HG03095 (cell line): ENCODE results near the gene ERICH6.

Experiments used
- ATAC-seq: cut with Tn5 transposase; IDR thresholded peaks from one replicate; pipeline ENCODE4 v1.9.1; 2021; ENCODE audit warnings: moderate library complexity; ENCODE audit not compliant: unreplicated experiment

Gene ERICH6

DNA sequence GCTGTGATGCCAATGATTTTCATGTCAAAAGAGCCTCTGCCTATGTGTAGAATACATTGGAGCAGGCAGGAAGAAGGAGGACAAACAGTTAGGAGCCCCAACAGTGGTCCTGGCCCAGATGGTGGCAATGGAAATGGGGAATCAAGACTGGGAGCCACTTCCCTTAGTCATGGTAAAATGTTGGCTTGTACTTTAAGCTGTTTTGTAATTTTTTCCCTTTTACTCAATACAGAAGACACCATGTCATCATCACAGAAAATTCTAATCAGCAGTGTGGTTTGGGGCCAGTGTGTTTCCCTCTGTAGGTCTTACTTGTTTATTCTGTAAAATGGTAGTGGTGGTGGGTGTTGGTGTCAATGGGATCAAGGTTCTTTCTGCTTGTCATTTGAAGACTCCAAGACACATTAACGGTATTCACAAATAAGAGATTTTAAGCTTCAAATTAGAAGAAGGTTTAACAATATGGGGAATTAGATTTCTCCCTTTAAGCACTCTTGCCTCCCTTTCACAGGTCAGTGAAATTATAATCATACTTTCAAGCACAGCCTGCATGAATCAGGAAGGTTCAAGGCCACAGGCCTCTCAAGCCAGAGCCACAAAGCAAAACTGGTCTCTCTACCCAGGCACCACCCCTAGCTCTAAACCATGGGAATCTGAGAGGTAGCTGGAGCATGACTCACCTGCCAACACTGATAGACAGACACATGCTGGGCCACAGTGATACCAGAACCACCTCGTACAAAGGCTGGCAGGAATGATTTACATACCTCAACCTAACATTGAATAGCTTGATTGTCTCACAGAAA is 34.4 kb upstream of the ERICH6 start:
- peak; percentile 41 for ATAC-seq

DNA sequence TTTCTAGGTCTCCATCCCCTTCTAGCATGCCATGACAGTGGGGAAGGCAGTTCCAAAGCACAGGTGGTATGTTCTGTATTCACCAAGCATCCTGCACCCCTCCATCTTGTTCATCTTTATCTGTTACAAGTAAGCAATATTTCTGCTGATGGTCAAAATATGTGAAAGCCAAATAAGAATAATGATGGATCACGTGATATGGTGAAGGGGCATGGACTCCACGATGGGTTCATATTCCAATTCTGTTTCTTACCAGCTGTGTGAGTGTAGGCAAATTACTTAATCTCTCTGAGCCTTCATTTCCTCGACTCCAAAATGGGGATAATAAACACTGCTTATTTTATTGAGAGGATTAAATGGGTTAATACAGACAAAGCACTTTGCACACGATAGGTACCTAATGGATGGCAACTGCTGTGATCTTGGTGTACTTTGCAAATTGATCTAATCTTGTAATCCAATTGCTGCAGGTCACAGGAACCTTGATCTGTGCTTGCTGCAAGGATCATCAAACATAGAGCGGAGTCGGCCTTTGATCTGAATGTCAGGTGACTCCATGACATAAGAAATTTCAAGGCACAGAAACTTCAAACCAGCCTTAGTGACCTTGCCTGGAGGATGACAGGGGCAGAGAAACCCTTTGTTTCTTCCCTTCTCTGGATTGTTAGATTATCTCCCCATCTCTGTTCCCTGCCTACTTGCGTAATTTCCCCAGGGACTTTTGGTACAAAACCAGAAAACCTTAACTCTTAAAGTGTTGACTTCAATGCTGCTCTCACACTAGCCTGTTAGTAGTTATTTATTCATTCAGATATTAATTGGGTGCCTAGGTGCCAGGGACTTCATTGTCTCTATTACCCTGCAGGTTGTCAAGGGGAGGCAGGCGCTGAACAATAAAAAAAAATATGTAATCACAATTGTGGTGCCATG is 33.4 kb upstream of the ERICH6 start:
- ATAC-seq = no peak

DNA sequence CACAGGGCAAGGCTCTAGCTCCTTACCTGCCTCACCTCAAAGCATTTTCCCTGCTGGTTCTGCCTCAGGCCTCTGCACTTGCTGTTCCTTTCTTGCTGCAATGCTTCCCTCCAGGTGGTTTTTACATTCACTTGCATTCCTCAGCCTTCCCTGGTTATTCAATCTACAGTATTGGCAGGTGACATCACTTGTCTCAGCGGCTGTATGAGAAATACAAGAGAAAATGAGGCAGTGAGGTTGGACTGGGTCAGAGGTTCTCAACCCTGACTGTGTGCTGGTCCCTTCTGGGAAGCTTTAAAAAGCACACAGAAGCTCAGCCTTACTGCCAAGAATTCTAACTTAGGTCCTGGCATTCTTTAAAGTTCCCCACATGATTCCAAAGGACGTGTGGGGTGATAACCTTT is 32.6 kb upstream of the ERICH6 start:
- no peak for ATAC-seq

DNA sequence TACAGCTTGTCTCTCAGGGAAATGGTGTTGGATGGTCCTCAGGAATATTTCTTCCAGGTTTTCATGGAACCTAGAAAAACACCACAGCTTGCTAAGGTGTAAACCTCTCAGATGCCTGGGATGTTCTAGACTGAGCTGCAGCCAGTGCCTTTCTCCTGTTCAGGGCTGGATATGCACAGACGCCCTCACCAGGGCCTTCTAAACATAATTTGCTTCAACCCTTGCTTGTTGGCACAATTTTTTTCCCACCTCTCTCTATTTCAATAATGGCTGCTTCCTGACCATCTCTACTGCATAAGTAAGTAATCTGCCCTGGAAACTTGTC is 31.0 kb upstream of the ERICH6 start:
- ATAC-seq = no peak

DNA sequence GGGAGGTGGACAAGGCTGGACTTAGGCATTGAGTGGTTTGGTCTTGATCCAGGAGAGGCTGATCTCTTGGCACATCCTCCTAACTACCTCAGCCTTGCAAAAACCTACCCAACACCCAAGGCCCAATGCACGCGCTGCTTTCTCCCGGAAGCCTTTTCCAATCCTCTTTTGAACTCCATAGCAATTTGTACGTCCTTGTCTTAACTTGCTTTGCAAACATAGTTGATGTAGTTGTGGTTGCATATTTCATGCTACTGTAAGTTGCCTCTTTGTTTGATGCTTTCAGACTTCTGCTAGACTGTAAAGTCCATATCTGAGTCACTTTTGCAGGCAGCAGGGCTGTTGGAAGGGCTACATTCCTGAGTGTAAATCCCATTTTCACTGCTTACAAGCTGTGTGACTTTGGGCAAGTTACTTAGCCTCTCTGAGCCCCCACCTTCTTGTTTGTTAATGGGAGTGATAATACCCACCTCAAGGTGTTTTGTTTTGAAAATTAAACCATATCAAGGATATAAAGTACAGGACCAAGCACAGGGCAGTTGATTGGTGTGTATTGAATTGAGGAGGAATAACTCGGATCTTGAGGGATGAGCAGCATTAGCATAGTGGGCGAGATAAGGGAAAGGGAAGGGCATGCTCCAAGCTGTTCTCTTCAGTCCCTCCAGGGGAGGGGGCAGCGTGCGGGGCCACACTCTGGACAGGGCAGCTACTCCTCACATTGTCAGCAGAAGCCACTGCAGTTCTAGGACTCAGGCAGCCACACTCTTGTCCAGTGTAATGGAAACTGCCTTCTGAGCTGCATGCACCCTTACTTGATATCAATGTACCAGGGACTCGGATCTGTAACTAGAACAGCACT is 30.4 kb upstream of the ERICH6 start:
- ATAC-seq = no peak

DNA sequence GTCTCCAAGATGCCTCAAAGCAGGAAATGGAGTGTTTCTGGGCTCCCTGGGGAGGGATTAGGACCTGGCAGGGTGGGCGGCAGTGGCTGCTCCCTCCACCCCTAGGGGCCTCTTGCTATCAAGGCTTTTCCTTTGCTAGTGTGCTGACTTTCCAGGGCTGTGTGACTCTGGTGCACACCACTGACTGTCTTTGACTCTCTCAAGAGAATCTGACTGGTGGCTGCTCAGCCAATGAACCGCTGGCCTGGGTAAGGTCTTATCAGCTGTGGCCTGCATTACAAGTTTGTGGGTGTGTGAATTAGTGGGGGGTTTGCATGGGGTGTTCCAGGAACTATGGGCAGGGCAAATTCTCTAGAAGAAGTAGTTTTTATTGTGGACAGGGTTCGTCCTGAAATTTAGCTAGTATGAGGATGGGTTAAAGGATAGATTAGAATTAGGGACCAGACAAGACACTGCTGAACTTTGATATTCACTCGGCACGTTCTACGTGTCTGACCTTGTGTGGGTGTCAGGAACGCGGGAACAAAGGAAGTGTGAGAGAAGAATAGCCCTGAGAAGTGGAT is 29.7 kb upstream of the ERICH6 start:
- no peak for ATAC-seq

DNA sequence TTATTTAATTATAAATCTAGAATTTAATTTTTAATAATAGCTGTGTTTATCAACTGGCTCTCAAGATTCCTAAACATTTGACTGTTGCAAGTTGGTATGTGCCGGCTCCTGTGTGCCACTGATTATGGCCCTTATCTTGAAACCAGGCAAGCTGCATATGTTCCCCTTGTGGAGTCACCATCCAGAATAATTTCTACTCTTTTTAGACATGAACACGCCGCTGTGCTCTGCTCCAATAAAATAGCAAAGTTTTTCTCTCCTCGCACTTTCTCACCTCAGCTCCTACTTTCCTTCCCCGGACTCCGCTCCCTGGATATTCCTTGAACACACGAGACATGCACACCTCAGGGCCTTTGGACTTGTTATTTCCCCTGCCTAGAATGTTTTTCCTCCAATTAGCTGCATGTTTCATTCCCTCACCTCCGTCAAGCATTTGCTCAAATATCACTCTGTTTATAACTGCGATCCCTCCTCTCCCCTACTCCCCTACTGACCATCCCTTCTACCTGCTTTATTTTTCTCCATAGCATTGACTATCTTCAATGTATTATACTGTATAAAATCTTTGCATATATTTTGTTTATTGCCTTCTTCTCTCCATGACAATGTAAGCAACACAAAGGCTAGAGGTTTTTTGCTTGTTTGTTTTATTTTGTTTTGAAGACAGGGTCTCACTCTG is 26.1 kb upstream of the ERICH6 start:
- ATAC-seq = no peak

DNA sequence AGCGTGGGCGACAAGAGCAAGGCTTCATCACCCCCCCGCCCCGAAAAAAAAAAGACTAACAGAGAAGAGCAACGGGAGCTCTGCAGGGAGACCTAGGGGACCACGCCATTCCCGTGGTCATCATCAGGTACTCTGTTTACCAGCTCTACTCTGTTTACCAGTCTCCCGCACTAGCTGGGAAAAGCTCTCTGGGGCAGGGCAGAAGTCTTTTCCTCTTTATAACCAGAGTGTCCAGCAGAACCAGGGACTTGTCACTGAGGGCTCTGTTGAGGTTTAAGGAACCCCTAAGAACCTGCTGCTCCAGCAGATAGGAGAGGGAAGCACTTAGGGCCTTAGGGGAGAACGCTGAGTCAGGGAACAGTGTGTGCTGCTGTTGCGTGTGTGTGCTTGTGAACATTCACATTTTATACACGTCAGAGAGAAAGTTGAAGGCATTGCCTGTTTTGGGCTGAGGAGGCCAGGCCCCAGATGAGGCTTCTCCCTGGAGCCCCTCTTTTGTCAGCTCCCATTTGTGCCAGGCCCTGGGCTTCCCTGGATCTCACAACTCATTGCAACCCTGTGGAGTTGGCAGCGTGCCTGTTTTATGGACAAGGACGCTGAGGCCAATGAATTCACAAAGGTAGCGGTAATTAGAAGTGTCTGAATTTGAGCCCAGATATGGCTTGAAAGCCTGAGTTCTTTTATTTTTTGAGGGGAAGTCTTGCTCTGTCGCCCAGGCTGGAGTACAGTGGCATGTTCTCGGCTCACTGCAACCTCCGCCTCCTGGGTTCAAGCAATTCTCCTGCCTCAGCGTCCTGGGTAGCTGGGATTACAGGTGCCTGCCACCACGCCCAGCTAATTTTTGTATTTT is 24.2 kb upstream of the ERICH6 start:
- no peak for ATAC-seq

DNA sequence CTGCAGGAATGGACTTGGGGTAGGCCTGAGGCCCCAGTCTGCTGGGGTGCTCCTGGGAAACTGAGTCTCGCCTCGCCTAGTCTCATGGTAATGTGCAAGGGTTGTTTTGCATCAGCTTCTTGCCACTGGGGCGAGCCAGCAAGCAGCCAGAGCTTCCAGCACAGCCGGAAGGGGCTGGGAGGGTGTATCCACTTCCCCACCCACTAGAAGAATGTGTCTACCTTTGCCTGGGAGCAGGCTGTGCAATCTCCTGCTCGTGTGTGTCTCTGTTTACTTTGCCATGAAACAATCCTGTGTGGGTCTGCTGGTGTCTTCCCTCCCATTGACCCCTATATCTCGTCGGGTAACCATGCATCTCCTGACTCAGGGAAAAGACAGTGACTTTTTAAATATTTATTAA is 21.8 kb upstream of the ERICH6 start:
- no peak for ATAC-seq

DNA sequence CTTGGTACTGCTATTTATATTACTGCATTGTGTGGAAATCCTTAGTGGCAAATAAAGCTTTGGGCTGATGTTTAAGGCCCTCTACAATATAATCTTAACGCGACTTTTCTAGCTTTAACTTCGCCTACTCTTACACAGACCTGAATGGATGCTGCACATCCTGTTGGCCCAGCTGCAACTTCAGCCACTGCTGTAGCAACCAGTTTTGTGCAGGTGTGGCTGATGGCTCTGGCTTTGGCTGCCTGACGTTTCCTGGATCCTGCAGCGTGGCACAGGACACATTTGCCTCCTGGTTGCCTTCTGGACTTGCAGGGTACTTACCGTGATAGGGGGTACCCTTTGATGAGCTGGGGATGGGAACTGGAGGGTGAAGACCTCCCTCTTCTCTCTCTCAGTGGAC is 20.2 kb upstream of the ERICH6 start:
- no peak for ATAC-seq

DNA sequence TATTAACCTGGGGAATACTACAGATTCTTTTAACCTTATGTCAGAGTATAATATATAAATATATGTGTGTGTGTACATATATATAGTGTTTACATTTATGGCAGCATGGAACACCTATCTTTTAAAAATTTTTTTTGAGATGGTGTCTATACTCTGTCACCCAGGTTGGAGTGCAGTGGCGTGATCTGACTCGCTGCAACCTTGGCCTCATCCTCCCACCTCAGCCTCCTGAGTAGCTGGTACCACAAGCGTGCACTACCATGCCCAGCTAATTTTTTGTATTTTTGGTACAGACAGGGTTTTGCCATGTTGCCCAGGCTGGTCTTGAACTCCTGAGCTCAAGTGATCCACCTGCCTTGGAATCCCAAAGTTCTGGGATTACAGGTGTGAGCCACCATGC is 18.5 kb upstream of the ERICH6 start:
- ATAC-seq = no peak

DNA sequence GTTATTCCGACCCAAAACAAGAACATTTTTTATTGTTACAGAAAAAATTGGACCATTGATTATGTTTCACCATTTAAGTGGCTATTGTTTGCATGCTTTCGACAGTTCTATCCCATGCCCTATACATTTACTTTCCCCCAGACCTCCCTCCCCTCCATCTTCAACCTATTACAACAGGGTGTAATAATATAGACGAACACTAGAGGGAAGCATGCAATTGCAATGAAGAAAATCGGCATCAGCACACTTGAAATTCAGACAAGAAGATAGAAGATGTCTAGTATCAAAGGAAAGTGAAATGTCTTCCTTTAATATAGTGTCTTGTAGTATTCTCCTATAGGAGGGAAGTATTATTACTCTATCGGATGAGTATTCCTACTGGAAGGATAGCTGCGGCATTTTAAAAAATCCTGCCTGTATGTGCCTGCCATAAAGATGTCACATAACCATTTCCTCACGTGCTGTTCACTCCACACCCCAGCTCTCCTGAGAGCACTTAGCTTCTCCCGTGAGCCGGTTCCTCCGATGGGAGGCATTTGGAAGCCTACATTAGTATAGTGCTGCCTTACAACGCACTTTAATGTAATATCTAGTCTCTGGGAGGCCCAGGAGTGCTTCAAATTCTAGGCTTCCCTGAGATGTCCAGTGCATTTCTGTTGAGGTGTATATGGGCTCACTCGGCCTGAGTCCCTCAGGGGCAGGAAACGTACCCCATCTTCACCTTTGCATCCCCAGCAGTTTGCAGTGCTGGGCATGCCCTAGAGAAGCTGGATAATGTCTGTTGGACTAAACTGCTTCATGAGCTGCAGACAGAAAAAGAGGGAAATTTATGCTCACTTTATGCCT is 17.8 kb upstream of the ERICH6 start:
- ATAC-seq = no peak

DNA sequence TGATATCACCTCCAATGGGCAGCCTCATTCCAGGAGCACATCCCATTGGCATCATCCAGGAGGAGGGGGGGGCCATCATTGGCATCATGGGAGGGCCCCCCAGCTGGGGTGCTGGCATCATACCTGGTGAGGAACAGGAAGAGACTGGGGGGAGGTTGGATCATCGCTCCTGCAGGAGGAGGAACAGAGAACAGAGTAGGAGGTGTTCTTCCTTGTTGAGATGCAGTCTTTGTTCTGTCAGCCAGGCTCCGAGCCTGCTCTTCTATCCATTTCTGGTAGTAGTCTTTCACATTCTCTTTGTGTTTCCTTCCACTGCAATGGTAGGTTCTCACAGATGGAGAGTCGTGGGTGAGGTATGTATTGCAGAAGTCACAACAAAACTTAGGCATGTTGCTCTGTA is 16.7 kb upstream of the ERICH6 start:
- ATAC-seq = no peak

DNA sequence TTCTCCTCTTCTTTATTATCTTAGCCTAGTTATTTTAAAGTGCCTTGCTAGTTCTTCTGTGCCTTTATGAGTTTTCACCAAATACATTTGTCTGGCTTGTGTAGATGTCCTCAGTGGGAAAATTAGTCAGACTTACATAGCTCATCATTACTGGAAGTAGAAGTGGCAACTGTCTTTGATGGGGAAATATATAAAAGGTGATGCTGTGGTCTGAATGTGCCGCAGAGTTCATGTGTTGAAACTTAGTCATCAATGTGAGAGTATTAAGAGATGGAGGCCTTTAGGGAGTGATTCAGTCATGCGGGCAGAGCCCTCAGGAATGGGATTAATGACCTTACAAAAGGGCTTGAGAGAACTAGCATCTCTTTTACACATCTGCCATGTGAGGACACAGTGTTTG is 6.4 kb upstream of the ERICH6 start:
- ATAC-seq = no peak

DNA sequence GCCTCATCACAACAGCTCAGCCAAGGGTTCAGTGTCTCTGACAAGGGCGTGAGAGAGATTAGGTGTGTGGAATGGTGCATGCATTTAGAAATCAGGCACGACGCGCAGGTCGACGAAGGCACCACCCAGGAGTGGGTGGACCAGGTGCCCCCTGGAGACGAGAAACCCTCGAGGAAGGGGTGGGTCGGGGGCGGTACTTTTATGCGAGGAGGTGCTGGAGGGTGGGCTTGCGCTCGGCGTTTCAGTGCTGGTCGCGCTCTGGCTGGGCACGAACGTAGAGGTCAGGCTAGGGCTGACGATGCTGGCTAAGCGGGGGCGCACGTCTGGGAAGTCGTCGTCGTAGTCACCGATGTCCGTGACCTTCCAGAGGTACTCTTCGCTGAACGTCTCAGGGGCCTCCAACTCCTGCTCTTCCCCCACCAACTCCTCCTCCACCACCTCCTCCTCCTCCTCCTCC is 393 bp downstream of the ERICH6 start:
- ATAC-seq = peak; percentile 29

DNA sequence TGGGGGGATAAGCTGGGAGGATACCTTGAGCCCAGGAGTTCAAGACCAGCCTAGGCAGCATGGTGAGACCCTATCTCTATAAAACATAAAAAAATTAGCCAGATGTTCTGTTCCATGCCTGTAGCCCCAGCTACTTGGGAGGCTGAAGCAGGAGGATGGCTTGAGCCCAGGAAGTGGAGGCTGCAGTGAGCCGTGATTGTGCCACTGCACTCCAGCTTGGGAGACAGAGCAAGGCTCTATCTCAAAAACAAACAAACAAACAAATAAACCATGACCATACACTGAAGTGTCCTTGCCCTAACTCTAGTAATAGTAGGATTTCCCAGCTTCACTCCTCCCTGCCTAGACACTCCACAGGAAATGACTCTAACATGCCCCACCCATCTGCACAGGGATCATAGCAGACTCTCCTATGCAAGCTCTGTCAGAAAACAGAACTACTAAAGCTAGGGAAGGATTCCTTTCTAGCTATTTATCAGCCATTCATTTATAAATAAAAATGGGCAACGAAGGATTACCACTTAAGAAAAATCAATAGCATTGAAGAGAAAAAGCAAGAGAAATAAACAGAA is 4.6 kb downstream of the ERICH6 start:
- no peak for ATAC-seq

DNA sequence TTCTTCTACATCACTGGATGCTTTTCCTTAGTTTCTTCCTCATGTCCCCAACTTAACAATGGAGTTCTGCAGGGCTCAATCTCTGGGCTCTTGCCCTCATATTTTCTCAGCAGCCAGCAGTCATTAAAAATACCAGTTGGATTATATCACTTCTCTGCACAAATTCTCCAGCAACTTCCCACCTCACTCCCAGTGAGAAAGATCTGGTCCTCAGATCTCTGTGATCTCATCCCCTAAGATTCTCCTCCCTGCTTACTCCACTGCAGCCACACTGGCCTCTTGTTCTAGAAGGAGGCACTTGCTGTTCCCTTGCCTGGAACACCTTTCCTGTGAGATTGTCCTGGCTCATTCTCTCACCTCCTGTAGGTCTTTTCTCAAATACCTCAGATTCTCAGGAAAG is 6.1 kb downstream of the ERICH6 start:
- ATAC-seq = no peak

DNA sequence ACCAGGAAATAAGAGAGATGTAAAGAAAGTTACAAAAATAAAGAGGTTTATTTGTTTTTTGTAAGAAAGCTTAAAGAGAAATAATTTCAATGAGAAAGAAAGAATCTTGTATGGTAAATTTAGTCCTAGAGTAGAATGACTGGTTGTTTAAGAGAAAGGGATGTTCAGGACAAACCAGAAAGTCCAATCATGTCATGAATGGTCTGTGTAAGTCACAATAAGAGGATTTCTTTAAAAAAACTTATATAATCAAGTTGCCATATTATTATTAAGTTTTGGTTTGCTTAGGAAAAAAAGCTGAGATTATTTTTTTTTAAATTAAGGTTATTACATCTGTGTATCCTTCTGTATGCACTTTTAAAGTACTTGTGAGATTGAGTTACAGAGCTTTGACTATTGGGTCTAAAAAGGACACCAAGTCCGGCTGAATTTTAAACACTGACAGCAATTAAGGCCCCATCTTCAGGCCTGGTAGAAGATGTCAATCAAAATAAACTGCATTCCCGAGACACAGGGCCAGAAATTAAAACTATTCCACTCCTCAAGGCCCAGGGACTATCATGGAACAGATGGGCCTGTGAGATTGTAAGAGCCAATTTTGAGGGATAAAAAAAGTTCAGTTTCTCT is 12.2 kb downstream of the ERICH6 start:
- no peak for ATAC-seq
